Heart left ventricle (tissue), 16 donors: Measurements from ENCODE around the gene MAMDC4. TPM values are rescaled to one million over a fixed set of nuclear protein-coding genes. Genes with fewer than 3 reads are reported as not detected.
"Not testable (repeated sequence)": the region's sequence is repeated elsewhere in the genome, so short reads cannot be mapped to it uniquely, and the experiment has no call there.

Experiments
- ATAC-seq, 4 donors: fragments of 200-7000 bp; cut with Tn5 transposase; one replicate each; pipeline ENCODE4 v1.9.1; 2020 to 2022; ENCODE audit warnings: moderate library complexity in 4 of 4, mild to moderate bottlenecking in 3 of 4, moderate number of reproducible peaks in 1 of 4
- DNase-seq, 5 donors: peaks; one replicate each; pipeline ENCODE4 v3.0.0-alpha.2; 2020
- H3K27ac ChIP-seq, 12 donors: fragments of 200-600 bp; sonication (generic) in 4 of 12; one replicate each; pipeline versions ENCODE4 v1.5.0 to v1.8.0; 2016 to 2022; ENCODE audit warnings: mild to moderate bottlenecking in 2 of 12
- H3K27me3 ChIP-seq, 9 donors: fragments of 200-600 bp; sonication (generic) in 2 of 9; one replicate each; pipeline versions ENCODE4 v1.5.1 to v1.8.0; 2016 to 2022; ENCODE audit warnings: mild to moderate bottlenecking in 3 of 9
- H3K36me3 ChIP-seq, 9 donors: fragments of 200-600 bp; sonication (generic) in 2 of 9; one replicate each; pipeline versions ENCODE4 v1.5.0 to v1.8.0; 2018 to 2022; ENCODE audit warnings: mild to moderate bottlenecking in 2 of 9
- H3K4me1 ChIP-seq, 12 donors: fragments of 200-600 bp; sonication (generic) in 4 of 12; one replicate each; pipeline versions ENCODE4 v1.5.0 to v1.8.0; 2016 to 2022; ENCODE audit warnings: mild to moderate bottlenecking in 3 of 12
- H3K4me3 ChIP-seq, 12 donors: fragments of 200-600 bp; sonication (generic) in 4 of 12; one replicate each; pipeline versions ENCODE4 v1.5.0 to v1.8.0; 2017 to 2022; ENCODE audit warnings: mild to moderate bottlenecking in 9 of 12, moderate library complexity in 4 of 12
- H3K9me3 ChIP-seq, 12 donors: fragments of 200-600 bp; sonication (generic) in 4 of 12; one replicate each; pipeline versions ENCODE4 v1.5.0 to v1.8.0; 2016 to 2022; ENCODE audit warnings: mild to moderate bottlenecking in 1 of 12
- CTCF ChIP-seq, 12 donors: fragments of 200-600 bp; sonication (generic) in 4 of 12; IDR thresholded peaks; one replicate each; pipeline versions ENCODE4 v1.5.0 to v1.8.0; 2018 to 2022; ENCODE audit warnings: antibody characterized with exemption in 12 of 12, mild to moderate bottlenecking in 5 of 12
- POLR2A ChIP-seq, 2 donors: fragments of 450-650 bp; IDR thresholded peaks; one replicate each; pipeline ENCODE4 v1.6.1; 2017; ENCODE audit warnings: antibody characterized with exemption in 2 of 2, mild to moderate bottlenecking in 2 of 2, moderate library complexity in 2 of 2
- WGBS, 4 donors: extraction: QIAGEN DNeasy Blood & Tissue Kit in 2 of 4; methylation state at CpG; one replicate each; pipeline versions ENCODE4 v1.1.5 to v1.1.7; 2013 to 2018; 5-methylcytosine and 5-hydroxymethylcytosine counted together
- intact Hi-C, 10 donors: fragments of 100-400 bp; cut with DNase I; formaldehyde crosslinking; loops; one replicate each; pipeline versions ENCODE4 v1.11.1 to v1.14.2; 2022
- polyA plus RNA-seq, 2 donors: library from polyadenylated mRNA; stranded (reverse); fragments of 200-250 nt; gene quantifications; one replicate each; pipeline ENCODE4 v1.2.3, GENCODE V29; 2013
- total RNA-seq, 9 donors: library from RNA; depleted of rRNA in 2 of 9; stranded (reverse); fragments of >200 nt in 2 of 9; fragmentation: NEBNext Ultra II Directional in 3 of 9; extraction: Animal tissue kit (Norgen Biotek cat#: 25700) in 3 of 9; gene quantifications; one replicate each; pipeline versions ENCODE4 v1.1.0 to v1.2.4, GENCODE V29; 2016 to 2023
- donor health status: ischemic (EF 13 %, LVEDD 7.1; RV severe dilation, severe dysfunction).
- donor health status: healthy with polysubstance abuse.
- donor health status: DM: no; HTN: yes; CAD: no.
- donor health status: DM: no; HTN: no; CAD: no.
- donor health status: ischemic (EF 25% LVEDD 6.9; RV normal size, moderate dysfunction).
- donor health status: ischemic (EF 25% LVEDD 5.7; RV mildly dilated, moderate dysfunction).
- donor health status: healthy.
- donor health status: DM: yes; HTN: yes; CAD: no.
- donor health status: ischemic (EF 35%, LVEDD 5.7; RV mildly dilated, moderate dysfunction).
- donor health status: nonischemic (EF 11% LVEDD 7.7; RV severe dilation, severe dysfunction).
- donor health status: DM: yes; HTN: yes; CAD: no.
- donor health status: PGD.
- donor health status: ischemic (EF 29% LVEDD 5.4; RV normal size, mild dysfunction).
- donor health status: nonischemic (EF 23%, LVEDD 6.1; RV moderate dilation, normal function).

Gene MAMDC4
- total and polyA plus RNA-seq, 11 donors: 2.9 to 14.9 (median 6.1) TPM

- DNase-seq: peak in 1 of 5 donors; percentile 43
- H3K9me3 ChIP-seq: no peaks in the 10 kb centered on the region
- no peaks in the 10 kb centered on the region for H3K36me3 ChIP-seq
- peak overlapping the region in 6 of 12 donors; percentile 9 to 56 (median 24) for H3K4me3 ChIP-seq
- no peaks in the 10 kb centered on the region for H3K27me3 ChIP-seq
- H3K4me1 ChIP-seq: peaks cover 0 to 35% (median 22%) of the 10 kb centered on the region in 12 donors
- intact Hi-C loops: loop anchor here in 3 of 10 donors (5.0 to 10.0 kb wide), 3 partner anchors 53 to 143 kb away; partner anchors contain the start of genes ABCA2 (in 1 of the 3) and FBXW5 (in 1 of the 3)
- TF ChIP-seq CTCF (IDR thresholded peaks at IDR 0.05) (no peak), POLR2A (IDR thresholded peaks at IDR 0.05) (no peak)
- 8 to 17% (median 14%) methylated on average over 8 to 9 of the region's 9 CpGs for WGBS, 4 donors
- ATAC-seq: peak in 3 of 4 donors; percentile 27 to 64 (median 40)
- peak overlapping the region in 11 of 12 donors; percentile 3 to 92 (median 35) for H3K27ac ChIP-seq
Measured at GRCh38 chr9:136881691-136882108, 29.6 kb downstream of the MAMDC4 start.

- ATAC-seq: peak in 2 of 4 donors; percentile 22 to 69
- intact Hi-C loops: loop anchor here in 3 of 10 donors (5.0 to 10.0 kb wide), 3 partner anchors 52 to 142 kb away; partner anchors contain the start of genes ABCA2 (in 1 of the 3) and FBXW5 (in 1 of the 3)
Measured at GRCh38 chr9:136882109-136882946, 30.2 kb downstream of the MAMDC4 start.

GRCh38 chr9:136882947-136883283 is 30.8 kb downstream of the MAMDC4 start:
- WGBS, 4 donors: 79 to 95% (median 88%) methylated on average over 9 of the region's 9 CpGs
- peak overlapping the region in 2 of 12 donors; percentile 37 to 56 for H3K4me3 ChIP-seq
- H3K9me3 ChIP-seq, H3K27me3 ChIP-seq, DNase-seq, H3K36me3 ChIP-seq, ATAC-seq: not testable (repeated sequence)
- H3K27ac ChIP-seq: peak overlapping the region in 5 of 12 donors; percentile 6 to 92 (median 58)
- intact Hi-C loops: loop anchor here in 3 of 10 donors (5.0 to 10.0 kb wide), 3 partner anchors 52 to 142 kb away; partner anchors contain the start of genes ABCA2 (in 1 of the 3) and FBXW5 (in 1 of the 3)
- peaks cover 5 to 47% (median 33%) of the 10 kb centered on the region in 12 donors for H3K4me1 ChIP-seq

More at GRCh38 chr9:136882109-136882946, 30.2 kb downstream of the MAMDC4 start:
- Histone ChIP-seq H3K4me3 (peak overlapping the region in 7 of 12 donors; percentile 6 to 56 (median 21)), H3K9me3 (no peaks in the 10 kb centered on the region), H3K36me3 (no peaks in the 10 kb centered on the region), H3K4me1 (peaks cover 2 to 41% (median 27%) of the 10 kb centered on the region in 12 donors), H3K27me3 (no peaks in the 10 kb centered on the region), H3K27ac (peak overlapping the region in 11 of 12 donors; percentile 3 to 92 (median 35))
- no peak for TF ChIP-seq CTCF (IDR thresholded peaks at IDR 0.05)
- no peak for TF ChIP-seq POLR2A (IDR thresholded peaks at IDR 0.05)
- peak in 4 of 5 donors; percentile 47 to 78 (median 62) for DNase-seq
- WGBS, 4 donors: 39 to 56% (median 50%) methylated on average over 6 to 19 of the region's 19 CpGs

GRCh38 chr9:136883670-136884069 is 31.5 kb downstream of the MAMDC4 start:
- H3K27ac ChIP-seq, ATAC-seq, DNase-seq, H3K9me3 ChIP-seq, H3K36me3 ChIP-seq, H3K27me3 ChIP-seq, H3K4me3 ChIP-seq: not testable (repeated sequence)
- intact Hi-C loops: loop anchor here in 3 of 10 donors (5.0 to 10.0 kb wide), 3 partner anchors 51 to 141 kb away; partner anchors contain the start of genes ABCA2 (in 1 of the 3) and FBXW5 (in 1 of the 3)
- 90 to 97% (median 91%) methylated on average over 10 of the region's 10 CpGs for WGBS, 4 donors
- H3K4me1 ChIP-seq: peaks cover 5 to 54% (median 34%) of the 10 kb centered on the region in 12 donors
